ENCODE results near the gene MAN1C1.

MAN1C1 gene

GRCh38 chr1:25797939-25798338 lies 181.3 kb downstream of the MAN1C1 start:
- no peak for DNase-seq

DNA sequence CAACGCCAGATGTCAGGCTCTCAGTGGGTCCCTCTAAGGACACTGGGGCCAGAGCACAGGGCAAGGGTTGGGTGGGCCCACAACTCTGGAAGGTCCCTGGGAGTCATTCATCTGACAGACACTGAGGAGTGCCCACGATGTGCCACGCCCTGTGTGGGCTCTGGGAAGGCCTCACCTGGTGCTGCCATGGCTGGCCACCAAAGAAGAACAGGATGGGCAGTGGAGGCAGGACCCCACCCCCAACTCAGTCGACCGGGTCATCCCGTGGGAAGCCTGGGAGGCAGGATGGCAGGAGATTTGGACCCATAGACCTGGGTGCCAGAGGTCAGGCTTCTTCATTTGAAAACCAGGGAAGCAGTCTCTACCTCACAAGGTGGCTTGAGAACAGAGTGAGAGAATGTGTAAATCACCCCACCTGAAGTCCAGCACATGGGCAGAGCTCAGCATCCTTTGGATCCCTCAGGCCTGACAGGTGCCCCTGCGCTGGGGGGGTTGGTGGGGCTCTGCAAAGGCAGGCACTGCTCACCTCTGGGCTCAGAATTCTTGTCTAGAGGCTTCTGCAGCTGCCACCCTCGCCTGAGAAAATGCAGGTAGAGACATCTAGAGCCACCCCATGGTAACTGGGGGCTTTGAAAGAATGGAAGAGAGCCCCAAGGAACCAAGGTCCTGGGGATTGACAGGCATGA lies 182.2 kb downstream of the MAN1C1 start:
- no peak for DNase-seq

DNA sequence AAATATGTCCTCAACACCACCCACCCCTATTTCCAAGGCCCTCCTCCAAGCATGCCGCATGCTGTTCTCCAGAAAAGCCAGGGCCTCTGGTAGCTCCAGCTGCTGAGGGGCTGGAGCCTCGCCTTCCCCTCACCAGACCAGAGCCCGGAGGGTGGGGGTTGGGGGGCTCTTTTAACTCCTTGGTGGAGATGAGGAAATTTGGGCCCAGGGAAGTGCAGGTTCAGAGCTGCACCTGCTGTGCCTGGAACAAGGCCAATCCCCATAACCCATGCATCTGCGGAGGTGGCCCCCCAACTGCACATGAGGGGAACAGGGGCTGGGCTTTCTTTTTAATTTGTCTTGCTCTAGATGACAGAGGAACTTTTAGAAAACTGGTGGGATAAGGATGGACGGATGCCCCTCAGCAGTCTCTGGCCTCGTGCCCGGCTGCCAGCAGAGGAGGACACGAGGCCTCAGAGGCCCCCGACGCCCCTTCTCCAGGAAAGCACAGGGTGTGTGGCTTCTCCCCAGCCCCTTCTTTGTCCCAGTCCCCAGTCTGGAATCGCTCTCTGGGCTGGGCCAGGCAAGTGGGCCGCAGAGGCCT lies 182.9 kb downstream of the MAN1C1 start:
- DNase-seq: peak in 2 of 56 donors; percentile 25 to 35

- DNase-seq: peak in 33 of 56 donors; percentile 15 to 55 (median 27)
These were observed 183.5 kb downstream of the MAN1C1 start, which contains the start of gene SELENON for GRCh38 chr1:25799935-25800702. TSS of gene SELENON (plus strand) at chr1:25800193. CDS start at chr1:25800231, 38 bp downstream.

- DNase-seq: peak in 4 of 56 donors; percentile 16 to 49 (median 36)
These were observed 184.2 kb downstream of the MAN1C1 start for GRCh38 chr1:25800703-25801377.

- DNase-seq: no peak
These were observed 186.3 kb downstream of the MAN1C1 start for GRCh38 chr1:25802915-25803314.

DNA sequence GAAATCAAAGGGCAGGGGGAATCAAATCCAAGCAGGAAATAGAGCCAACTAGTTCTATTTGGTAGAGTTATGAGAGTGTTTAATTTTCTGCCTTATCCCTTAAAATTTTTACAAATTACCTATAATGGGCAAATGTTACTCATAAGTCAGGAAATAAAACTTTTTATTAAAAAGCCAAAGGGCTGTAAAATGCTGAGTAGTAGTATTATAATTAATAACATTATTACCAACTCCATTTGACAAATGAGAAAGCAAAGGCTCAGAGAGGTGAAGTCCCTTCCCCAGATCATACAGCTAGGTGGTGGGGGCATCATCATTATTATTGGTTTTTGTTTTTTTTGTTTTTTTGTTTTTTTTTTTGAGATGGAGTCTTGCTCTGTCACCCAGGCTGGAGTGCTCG lies 186.8 kb downstream of the MAN1C1 start:
- DNase-seq: no peak

DNA sequence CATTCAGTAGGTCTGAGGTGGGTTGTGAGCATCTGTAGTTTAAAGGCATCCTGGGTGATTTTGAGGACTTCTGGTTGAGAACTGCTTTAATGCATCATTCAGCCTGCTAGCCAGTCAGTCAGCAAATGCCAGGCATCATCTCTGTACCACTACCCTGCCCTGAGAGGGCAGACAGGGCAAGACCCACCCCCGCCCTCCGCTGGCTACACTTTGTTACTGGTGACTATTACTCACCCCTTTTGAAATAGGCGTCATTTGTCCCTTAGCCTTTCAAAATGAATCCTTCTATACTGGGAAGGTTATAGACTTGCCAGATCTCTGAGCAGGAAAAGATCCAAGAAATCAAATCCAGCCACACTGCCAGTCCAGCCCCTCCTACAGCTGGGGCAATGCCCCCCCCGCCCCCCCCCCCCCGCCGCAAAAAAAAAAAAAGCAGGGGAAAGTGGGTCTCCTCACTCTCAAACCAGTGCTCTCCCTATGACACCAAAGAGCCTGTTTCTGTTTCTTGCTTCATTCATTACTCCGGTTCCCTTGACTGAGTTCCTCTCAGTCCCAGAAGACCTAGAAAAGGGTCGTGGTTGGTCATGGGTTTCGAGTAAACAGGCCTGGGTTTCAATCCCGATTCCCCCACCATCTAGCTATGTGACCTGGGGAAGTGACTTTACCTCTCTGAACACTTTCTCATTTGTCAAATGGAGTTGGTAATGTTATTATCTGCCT lies 187.8 kb downstream of the MAN1C1 start:
- no peak for DNase-seq

GRCh38 chr1:25804964-25805862 lies 188.6 kb downstream of the MAN1C1 start:
- DNase-seq: peak in 1 of 56 donors; percentile 50

DNA sequence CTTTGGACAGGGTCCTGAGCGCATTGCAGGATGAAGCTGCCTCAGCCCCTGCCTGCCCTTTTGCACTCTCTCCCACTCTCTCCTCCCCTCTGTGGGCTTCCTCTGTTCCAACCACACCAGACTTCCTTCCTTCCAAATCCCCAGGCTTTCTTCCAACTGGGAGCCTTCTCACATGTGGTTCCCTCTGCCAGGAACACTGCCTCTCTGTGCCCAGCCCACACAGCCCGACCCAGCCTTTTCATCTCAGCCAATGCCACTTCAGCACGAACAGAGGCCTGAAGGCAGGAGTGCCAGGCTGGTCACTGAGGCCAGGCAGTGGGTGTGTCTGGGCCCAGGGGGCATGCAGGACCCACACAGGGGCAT lies 189.3 kb downstream of the MAN1C1 start:
- DNase-seq: peak in 49 of 56 donors; percentile 8 to 81 (median 50)

GRCh38 chr1:25806418-25806817 lies 189.8 kb downstream of the MAN1C1 start:
- peak in 11 of 56 donors; percentile 14 to 54 (median 27) for DNase-seq

- peak in 7 of 56 donors; percentile 16 to 43 (median 32) for DNase-seq
These were observed 191.1 kb downstream of the MAN1C1 start for GRCh38 chr1:25807480-25808390.

DNA sequence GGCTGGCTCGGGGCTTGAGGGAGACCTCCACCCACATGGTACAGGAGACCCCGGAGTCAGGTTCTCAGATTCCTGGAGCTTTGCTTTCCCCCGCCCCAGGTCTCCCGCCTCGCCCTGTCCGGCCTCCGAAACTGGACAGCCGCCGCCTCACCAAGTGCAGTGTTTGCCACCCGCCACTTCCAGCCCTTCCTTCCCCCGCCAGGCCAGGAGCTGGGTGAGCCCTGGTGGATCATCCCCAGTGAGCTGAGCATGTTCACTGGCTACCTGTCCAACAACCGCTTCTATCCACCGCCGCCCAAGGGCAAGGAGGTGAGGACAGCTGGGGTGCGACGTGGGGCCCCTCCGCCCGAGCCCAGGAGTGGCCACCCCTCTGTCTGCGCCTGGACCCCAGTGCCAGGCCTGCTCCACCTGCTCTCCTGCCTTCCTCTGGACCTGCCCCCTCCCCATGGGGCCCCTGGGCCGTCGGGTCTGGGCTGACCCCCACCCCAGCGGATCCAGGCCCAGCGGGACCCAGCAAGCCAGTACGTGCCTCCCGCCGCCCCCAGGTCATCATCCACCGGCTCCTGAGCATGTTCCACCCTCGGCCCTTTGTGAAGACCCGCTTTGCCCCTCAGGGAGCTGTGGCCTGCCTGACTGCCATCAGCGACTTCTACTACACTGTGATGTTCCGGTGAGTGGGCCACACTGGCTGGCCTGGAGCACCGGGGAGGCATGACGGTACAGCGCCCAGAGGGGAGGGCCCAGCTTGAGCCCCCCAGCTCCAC lies 192.1 kb downstream of the MAN1C1 start:
- DNase-seq: no peak

DNA sequence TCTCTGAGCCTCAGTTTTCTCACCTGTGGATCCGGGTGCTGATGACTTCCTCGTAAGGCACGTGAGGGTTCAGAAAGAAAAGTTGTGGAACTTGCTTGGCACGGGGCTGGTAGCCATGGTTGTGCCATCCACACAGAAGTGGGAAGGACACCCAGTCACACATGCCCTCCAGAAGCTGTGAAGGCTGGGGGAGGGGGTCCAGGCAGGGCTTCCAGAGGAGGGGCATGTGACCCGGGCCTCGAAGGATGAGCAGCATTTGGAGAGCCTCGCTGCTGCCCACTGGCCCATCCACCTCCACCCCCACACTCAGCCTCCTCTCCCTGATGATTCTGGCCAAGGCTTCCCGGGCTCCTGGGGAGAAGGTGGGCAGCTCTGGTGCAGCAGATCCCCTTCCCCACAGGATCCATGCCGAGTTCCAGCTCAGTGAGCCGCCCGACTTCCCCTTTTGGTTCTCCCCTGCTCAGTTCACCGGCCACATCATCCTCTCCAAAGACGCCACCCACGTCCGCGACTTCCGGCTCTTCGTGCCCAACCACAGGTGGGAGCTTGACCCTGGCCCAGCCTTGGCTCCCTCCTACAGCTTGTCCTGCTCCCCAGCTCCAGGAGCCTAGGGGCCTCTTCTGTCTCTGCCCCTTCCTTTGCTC lies 192.8 kb downstream of the MAN1C1 start:
- no peak for DNase-seq

DNA sequence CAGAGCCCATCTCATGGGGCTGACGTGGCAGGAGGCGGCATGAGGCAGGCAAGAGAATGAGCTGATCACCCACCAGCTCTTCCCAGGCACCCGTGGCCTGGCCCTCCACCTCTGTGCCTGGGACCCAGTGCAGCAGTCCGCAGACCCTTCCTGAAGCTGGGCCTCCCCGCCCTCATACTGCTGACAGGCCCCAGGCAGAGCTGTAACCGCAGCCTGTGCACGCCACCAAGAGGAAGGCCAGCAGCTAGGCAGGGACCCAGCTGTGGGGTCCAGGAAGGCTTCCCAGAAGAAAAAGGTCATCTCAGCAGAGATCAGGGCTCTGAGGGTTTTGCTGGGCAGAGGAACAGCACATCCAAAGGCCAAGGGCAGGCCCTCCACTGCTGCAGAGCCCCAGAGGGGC lies 193.3 kb downstream of the MAN1C1 start:
- DNase-seq: no peak

DNA sequence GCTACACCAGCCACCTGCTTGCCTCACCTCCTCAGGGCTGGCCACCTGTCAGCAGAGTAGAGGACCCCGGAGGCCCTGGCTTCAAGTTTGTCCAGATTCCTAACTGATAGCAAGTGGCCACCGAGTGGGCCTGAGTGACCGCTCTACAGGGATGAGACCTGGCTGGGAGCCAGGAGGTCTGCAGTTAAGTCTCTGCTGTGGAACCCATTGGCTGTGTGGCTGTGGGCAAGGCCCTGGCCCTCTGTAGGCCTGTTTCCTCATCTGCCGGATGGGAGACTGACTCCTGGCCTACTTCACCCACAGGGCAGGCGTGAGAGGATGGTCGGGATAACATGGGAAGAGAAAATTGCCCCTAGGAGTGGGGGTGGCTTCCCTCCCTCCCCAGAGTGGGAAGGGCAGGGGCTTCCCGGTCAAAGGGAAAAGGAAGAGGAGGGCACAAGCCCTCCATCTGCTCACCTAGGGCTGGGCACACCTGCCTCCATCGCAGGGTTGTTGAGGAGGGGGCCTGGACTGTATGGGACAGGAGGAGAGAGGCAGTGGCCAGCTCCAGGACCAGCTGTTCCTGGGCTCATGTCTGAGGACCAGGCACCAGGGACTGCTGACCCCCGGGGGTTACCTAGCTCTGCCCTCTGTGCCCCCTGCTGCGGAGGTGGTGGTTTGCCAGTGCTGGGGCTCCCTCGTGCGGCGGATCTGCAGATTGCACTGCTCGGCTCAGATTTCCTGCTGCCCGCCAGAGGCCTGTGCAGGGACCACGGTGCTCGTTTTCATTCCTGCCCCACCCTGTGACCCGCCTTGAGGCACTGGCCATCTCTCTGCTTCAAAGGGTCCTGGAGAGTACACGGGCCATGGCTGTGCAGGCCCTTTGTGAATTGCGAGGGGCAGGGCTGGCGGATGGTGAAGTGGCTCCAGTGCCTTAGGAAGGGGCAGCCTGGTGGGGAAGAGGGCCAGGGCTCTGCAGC lies 194.0 kb downstream of the MAN1C1 start:
- peak in 49 of 56 donors; percentile 13 to 85 (median 51) for DNase-seq
